ENCODE measurements around the gene ZNF770.
A peak's percentile ranks its signal among the peaks of the same experiment; 100 is the strongest.

The ZNF770 gene

GRCh38 chr15:34988027-34988902 is at the start of gene ZNF770:
Gene ZNF770 (minus strand): TSS chr15:34988287. CDS start chr15:34983434, 4,853 bp downstream.
- peak; percentile 80 to 85 for DNase-seq

- no peak for DNase-seq
These were observed 40.3 kb upstream of the ZNF770 start for GRCh38 chr15:35028235-35028984.

DNA sequence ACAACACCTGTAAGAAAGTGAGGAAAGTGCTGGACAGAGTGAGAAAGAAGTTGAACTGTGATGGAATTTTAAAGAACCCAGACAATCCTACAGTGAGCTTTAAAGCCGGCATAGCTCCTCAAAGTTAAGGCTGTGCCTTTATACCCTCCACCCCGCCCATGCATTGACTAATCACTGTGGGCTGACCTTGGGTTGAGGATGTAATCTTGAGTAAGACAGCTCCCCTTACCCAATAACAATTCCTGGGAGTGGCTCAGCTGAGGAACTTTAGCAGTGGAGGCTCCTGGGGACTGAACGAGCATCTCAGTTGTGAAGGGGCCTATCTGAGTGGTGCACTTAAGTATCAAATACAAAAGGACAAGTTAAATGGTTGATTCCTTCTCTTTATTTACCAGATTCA is 35.7 kb upstream of the ZNF770 start:
- DNase-seq, result no peak

DNA sequence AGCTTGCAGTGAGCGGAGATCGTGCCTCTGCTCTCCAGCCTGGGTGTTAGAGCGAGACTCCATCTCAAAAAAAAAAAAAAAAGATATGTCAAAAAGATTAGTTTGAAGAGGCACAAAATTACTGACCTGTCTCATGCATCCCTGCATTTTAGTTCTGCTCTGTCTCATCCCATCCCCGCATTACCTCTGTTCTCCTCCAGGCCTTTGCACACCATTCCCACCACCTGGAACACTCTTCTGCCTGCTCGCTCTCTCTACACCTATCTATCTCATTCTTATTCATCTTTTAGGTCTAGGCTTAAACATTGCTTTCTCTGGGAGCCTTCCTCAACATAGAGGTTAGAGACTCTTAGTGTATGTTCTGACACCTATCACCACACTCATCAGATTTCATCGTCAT is 32.9 kb upstream of the ZNF770 start:
- DNase-seq, result no peak

DNA sequence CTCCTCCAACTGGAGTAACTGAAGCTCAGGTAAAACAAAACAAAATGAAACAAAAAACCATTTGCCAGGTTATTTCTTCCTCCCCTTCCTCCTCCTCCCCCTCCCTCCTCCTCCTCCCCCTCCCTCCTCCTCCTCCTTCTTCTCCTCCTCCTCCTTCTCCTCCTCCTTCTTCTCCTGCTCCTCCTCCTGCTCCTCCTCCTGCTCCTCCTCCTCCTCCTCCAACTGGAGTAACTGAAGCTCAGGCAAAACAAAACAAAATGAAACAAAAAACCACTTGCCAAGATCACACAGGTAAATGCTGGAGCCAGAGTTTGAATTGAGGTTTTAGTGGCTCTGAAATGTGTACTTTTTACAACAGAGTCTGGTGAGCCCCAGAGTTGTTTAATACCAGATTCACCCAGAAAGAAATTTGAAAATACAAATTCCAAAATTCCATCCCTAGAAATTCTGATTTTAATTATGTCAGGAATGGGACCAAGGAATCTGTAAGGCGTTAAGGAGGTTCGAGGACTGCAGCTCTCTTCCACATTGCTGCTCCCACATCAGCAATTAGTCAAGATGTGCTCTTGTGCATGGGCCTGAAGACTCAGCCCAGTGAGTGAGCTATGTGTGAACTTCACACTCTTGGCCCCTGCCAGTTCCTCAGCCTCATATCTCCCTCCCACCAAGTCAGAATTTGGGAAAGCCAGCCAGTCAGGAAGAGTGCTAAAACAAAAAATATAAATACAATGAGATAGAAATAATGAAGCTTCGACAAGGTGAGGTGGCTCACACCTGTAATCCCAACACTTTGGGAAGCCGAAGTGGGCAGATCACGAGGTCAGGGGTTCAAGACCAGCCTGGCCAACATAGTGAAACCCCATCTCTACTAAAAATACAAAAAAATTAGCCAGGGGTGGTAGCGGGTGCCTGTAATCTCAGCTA is 31.6 kb upstream of the ZNF770 start:
- no peak for DNase-seq

- no peak for DNase-seq
These were observed 26.2 kb upstream of the ZNF770 start for GRCh38 chr15:35014241-35014640.

DNA sequence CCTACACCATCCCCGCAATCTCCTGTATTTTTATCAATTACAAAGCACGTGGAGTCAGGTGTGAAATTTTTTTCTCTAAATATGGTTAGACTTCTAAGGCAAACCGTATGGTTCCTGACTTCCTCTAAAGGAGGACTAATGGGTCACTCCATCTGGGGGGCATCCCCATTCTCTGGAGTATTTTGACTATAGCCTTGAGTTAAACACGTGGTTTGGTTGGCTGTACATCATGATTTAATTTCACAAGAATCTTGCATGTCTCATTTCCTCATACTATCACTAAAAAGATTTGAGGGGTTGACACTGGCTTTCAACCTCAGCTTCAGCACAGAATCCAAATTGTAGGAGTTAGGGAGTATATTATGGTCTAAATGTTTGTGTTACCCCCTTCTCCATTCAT is 25.3 kb upstream of the ZNF770 start:
- DNase-seq, result no peak

DNA sequence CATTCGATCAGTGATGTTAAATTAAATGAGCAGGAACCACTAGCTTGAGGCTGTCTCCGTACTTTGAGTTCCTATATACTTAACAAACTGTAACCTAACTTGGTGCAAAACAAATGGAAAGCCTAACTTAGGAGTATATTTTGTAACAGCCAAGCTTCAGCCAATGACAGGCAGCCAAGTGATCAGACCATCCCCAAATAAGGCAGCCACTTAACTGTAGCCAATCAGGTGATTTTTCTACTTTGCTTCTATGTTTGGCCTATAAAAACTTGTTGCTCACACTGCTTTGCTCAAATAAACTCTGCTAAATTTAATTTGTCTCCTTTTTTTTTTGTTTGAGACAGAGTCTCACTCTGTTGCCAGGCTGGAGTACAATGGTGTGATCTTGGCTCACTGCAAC is 19.3 kb upstream of the ZNF770 start:
- no peak for DNase-seq

DNA sequence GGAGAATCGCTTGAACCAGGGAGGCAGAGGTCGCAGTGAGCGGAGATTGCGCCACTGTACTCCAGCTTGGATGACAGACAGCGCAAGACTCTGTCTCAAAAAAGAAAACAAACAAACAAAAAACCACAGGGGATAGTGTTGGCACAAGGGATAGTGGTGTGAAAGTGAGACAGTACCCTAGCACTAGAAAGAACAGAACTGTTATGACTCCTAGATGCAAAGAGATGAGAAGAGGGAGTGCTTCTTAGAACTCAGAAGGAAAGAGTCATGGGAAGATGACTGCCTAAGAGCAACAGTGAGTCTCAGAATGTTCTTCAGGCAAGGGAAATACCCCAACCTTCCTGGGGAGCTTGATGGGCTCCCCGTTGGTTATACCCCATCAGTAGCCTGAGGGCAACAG is 17.8 kb upstream of the ZNF770 start:
- DNase-seq, result no peak

DNA sequence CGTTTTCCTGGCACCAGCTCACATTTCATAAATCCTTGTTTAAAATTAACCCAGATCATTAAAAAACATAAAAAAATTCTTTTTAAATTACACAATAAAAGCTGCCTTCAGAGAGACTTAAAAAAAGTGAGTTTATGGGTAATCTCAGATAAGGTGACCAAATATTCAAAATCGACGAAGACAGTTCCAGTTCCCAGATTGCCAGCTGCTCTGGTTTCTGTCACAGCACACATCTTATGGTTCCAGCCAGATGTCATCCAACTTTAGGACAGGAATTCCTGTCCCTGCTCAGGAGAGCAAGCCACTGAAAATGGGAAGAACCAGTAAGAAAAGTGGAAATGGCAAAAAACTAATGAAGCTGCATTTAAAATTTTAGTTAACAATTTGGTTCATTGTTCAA is 15.8 kb upstream of the ZNF770 start:
- no peak for DNase-seq

GRCh38 chr15:35000511-35000910 is 12.4 kb upstream of the ZNF770 start:
- DNase-seq, result no peak

DNA sequence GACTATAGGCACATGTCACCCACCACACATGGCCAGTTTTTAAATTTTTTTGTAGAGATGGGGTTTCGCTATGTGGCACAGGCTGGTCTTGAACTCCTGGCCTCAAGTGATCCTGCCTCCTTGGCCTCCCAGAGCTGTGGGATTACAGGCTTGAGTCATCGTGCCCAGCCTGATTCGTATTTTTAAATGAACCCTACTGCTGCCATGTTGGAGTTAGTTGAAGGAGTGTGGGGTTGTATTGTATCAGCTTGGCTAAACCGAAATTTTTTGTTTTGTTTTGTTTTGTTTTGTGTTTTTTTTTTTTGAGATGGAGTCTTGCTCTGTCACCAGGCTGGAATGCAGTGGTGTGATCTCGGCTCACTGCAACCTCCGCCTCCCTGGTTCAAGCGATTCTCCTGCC is 11.8 kb upstream of the ZNF770 start:
- DNase-seq, result no peak

DNA sequence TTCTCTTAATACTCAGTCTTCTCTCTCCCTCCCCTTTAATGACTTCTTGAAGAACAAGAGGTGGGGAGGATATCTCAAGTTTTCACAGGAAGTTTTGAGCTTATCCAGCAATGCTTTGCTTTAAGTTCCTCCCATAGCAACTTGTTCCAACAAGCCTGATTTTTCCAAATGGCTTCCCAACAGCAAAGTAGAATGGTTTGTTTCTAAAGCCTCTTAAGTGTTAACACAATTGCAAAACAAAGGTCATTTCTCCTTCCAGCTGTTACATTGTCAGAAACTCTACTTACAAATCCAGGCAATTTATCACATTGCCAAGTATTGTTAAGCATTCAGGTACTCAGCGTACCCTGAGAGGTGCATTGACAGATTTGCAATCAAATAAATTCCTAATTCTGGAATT is 6.8 kb upstream of the ZNF770 start:
- no peak for DNase-seq

DNA sequence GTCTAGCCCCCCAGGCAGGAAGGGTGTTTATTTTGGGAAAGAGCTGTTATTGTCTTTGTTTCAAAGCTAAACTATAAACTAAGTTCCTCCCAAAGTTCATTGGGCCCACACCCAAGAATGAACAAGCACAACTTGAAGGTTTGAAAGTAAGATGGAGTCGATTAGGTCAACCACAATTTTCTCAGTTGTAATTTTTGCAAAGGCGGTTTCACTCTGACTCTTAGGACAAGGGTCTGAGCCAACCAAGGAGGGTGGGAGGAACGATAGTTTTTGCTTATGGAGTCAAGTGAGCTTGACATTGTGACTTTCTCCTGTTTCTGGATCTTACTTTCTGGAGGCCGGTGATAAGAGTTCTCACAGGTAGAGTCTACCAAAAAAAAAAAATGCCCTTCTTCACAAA is 5.8 kb upstream of the ZNF770 start:
- peak in 1 of 2 donors; percentile 18 for DNase-seq

DNA sequence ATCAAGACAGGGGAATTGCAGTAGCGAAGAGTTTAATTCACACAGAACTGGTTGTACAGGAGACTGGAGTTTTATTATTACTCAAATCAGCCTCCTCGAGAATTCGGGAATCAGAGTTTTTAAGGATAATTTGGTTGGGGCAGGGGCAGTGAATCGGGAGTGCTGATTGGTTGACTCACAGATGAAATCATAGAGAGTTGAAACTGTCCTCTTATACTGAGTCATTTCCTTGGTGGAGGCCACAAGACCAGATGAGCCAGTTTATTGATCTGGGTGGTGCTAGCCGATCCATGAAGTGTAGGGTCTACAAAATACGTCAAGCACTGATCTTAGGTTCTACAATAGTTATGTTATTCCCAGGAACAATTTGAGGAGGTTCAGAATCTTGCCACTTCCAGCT is 5.3 kb upstream of the ZNF770 start:
- DNase-seq, result no peak

- no peak for DNase-seq
These were observed 469 bp downstream of the ZNF770 start for GRCh38 chr15:34987609-34988026.

DNA sequence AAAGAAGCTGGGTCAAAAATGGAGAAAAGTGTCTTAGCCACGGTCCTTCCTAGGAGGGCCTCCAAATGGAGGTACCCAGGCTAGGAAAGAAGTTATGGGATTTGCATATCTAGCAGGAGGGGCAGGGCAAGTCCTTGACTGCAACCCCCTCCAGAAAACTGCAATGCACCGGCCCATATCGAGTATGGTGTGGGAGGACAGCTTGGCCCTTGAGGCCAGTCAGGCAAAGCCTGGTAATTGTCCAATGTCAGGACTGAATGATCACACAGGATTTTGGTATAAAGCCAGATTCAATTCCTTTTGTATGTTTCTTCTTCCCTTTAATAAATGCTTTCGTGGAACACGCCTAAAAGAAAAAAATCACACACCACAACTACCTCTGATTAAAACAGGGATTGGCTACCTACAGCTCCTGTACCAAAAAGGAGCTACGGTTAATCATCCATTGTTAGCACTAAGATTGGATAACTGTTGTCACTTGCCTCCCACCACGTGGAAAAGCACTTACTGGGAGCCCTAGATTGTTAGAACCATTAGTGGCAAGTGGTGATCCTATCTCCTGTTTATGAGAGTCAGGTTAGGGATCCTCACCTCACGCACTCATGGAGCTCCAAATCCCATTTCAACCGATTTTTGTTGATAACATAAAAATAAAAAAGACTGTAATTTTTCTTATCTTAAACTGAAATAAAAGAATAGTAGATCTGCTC is 1.2 kb downstream of the ZNF770 start:
- no peak for DNase-seq

- no peak for DNase-seq
These were observed 1.8 kb downstream of the ZNF770 start for GRCh38 chr15:34986326-34986725.

DNA sequence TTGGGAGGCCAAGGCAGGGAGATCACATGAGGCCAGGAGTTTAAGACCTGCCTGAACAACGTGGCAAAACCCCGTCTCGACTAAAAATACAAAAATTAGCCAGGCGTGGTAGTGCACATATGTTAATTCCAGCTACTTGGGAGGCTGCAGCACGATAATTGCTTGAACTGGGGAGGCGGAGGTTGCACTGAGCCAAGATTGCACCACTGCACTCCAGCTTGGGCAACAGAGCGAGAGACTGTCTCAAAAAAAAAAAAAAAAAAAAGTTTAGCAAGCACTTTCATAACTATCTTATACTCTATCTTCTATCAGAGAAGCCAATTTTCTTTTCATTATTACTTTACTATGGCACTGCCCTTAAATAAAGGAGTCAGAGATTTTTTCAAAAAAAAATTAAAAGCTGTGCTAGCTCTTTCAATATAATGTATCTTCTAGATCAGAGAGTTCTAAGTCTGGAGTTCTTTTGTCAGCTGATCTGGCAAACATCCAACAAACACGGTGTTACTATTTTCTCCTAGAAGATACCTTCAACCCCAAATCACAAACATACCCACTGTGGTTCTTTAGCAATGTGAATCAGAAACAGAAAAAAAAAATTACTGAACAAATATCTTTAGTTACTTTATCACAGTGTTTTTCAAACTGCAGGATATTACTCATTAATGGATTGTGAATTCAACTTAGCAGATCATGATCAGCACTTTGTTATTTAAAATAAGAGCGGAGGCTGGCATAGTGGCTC is 3.0 kb downstream of the ZNF770 start:
- no peak for DNase-seq

DNA sequence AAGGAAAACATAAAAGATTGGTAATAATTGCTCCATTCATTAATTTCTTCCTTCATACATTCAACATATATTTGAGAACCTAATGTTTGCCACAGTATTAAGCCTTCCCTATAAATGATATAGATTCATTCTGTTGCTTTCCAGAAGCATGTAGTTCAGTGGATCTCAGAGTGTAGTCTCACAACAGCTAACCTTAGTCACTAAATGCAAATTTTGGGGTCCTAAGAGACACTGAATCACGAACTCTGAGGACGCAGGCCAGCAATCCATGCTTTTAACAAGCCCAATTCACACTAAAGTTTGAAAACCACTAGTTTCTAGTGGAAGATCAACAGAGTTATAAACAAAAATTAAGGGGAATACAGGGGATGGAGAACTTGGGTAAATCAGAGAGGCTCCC is 11.3 kb downstream of the ZNF770 start:
- DNase-seq, result no peak

DNA sequence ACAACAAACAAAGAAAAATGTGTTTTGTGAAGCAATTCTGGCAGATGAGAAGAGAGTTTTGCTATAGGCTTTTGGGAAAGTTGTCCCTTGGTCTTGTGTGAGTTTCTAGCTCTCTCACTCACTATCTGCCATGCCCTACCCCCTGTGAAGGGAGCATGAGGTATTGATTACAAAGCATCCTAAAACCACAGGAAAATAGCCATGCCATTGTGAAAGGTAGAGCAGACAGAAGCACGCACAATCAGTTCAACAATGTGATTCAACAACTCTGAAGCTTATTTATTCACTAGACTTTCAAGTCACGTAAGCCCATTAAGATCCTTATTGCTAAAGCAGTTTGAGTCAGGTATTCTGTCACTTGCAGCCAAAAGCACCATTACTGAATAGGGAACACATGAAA is 12.0 kb downstream of the ZNF770 start:
- DNase-seq, result no peak

GRCh38 chr15:34973512-34973911 is 14.6 kb downstream of the ZNF770 start:
- DNase-seq, result no peak

Measured in stimulated activated CD4-positive, alpha-beta T cell treated with anti-CD3 and anti-CD28 coated beads, Interleukin-2, amount 100 ng/mL, for 48 hours (primary cell).